HG02571 (cell line): ENCODE measurements around the gene TMEM132D.
"Not testable (repeated sequence)": the region's sequence is repeated elsewhere in the genome, so short reads cannot be mapped to it uniquely, and the experiment has no call there.

Source experiments
- ATAC-seq: cut with Tn5 transposase; IDR thresholded peaks from one replicate; pipeline ENCODE4 v1.9.1; 2021; ENCODE audit warnings: mild to moderate bottlenecking, moderate library complexity; ENCODE audit not compliant: unreplicated experiment

Gene TMEM132D

GRCh38 chr12:129202109-129202814 lies 701.6 kb downstream of the TMEM132D start:
- ATAC-seq: no peak

- no peak for ATAC-seq
These were observed 702.8 kb downstream of the TMEM132D start for GRCh38 chr12:129201029-129201428.

GRCh38 chr12:129200576-129200975 lies 703.2 kb downstream of the TMEM132D start:
- no peak for ATAC-seq

- no peak for ATAC-seq
These were observed 706.9 kb downstream of the TMEM132D start for GRCh38 chr12:129196927-129197326.

GRCh38 chr12:129195081-129195480 lies 708.7 kb downstream of the TMEM132D start:
- no peak for ATAC-seq

- ATAC-seq: no peak
These were observed 710.5 kb downstream of the TMEM132D start for GRCh38 chr12:129193263-129193871.

- ATAC-seq: no peak
These were observed 713.0 kb downstream of the TMEM132D start for GRCh38 chr12:129190827-129191226.

GRCh38 chr12:129189879-129190278 lies 713.9 kb downstream of the TMEM132D start:
- ATAC-seq: not testable (repeated sequence)

- no peak for ATAC-seq
These were observed 716.9 kb downstream of the TMEM132D start for GRCh38 chr12:129186952-129187351.

- ATAC-seq: no peak
These were observed 718.0 kb downstream of the TMEM132D start for GRCh38 chr12:129185855-129186254.

- ATAC-seq: no peak
These were observed 719.5 kb downstream of the TMEM132D start for GRCh38 chr12:129184127-129184928.

GRCh38 chr12:129179941-129180553 lies 723.8 kb downstream of the TMEM132D start:
- ATAC-seq: no peak

- no peak for ATAC-seq
These were observed 733.9 kb downstream of the TMEM132D start for GRCh38 chr12:129169928-129170327.

GRCh38 chr12:129163861-129164260 lies 740.0 kb downstream of the TMEM132D start:
- ATAC-seq: no peak

GRCh38 chr12:129163461-129163860 lies 740.4 kb downstream of the TMEM132D start:
- ATAC-seq: no peak

- ATAC-seq: no peak
These were observed 741.0 kb downstream of the TMEM132D start for GRCh38 chr12:129162805-129163204.

- ATAC-seq: no peak
These were observed 742.3 kb downstream of the TMEM132D start for GRCh38 chr12:129161511-129161910.

- no peak for ATAC-seq
These were observed 743.5 kb downstream of the TMEM132D start for GRCh38 chr12:129160282-129160681.

- no peak for ATAC-seq
These were observed 751.3 kb downstream of the TMEM132D start for GRCh38 chr12:129152351-129153104.

- no peak for ATAC-seq
These were observed 753.1 kb downstream of the TMEM132D start for GRCh38 chr12:129150721-129151120.

GRCh38 chr12:129145381-129145780 lies 758.4 kb downstream of the TMEM132D start:
- ATAC-seq: no peak
